A549 treated with dexamethasone at 1 μM for 4 hours (cell line): ENCODE measurements around the gene TNIK. TPM values are rescaled to one million over a fixed set of nuclear protein-coding genes. Genes with fewer than 3 reads are reported as not detected.

Experiments
- total RNA-seq: library from RNA; stranded (reverse); fragments of 200-300 nt; extraction: Qiagen RNA extraction; gene quantifications from 5 replicates; pipeline ENCODE4 v1.2.3, GENCODE V29; 2022

The TNIK gene
- 2.0 to 3.1 TPM (median 2.1 TPM) in 5 replicates for total RNA-seq

DNA sequence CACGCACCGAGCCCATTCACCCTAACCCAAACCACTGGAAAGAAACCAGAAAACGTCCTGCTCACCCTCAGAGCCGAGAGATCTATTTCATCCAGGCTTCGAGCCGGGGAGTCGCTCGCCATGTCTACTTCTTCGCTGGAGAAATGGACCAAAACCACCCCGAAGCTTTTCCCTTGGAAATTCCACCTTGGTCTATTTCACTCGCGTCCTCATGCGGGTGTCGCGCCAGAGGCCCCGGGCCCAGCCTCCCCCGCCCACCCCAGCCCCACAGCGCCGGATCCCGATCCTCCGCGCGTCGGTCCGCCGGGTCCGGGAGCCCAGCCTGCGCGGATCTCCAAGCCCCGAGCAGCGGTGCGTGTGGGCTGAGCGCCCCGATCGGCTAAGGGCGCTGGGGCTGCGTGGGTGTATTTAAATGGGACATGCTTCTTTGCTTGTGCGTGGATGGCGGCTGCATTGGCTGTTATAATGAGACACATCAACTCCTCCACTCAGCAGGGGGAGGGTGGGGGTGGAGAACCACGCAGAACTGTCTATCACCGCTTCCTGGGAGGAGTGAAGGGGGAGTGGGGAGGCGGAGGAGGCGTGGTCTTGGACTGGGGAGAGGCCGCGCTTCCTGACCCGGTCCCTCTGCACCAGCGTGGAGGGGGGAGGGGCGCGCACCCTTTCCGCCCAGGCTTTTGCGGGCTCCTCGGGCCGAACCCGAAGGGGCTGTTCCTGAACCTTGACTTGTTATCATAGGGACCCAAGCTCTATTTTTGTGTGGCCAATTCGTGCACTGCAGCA is at the start of gene TNIK:
TSS of gene TNIK (minus strand) at position 464 of the 783 bp plus-strand sequence. CDS start at position 122, 342 bp downstream.

GRCh38 chr3:171026597-171027293 is 433.5 kb downstream of the TNIK start, which contains the start of gene SLC2A2:
Gene SLC2A2 (minus strand): TSS chr3:171026720. CDS start chr3:171026670, 50 bp downstream.

